ENCODE results near the gene ZNF396. TPM values are rescaled to one million over a fixed set of nuclear protein-coding genes. Genes with fewer than 3 reads are reported as not detected.

The ZNF396 gene
- total and polyA plus RNA-seq, 2 experiments from 2014 or later, result 0.31 to 0.36 TPM

DNA sequence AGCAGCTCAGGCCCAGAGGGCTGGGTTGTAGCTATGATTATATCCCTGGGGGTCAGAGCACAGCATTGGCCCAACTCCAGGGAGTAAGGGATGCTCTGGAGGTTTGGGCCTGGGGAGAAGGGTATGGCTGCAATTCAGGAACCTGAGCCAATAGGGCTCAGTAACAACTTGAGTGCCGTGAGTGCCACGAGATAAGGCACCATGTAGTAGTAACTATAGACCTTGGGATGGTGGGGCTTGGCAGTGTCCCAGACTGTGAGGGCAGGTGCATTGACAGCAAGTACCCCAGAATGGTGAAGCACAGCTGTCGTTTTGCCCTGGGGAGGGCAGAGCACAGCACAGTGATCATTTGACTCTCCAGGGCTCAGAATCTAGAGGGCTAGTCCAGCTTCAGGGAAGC, 45.1 kb upstream of the ZNF396 start:
- peaks cover under 1% of the 10 kb centered on the region for H3K27me3 Mint-ChIP-seq (ENCODE audit: insufficient read depth, low read depth, poor library complexity)
- no peak for ATAC-seq

DNA sequence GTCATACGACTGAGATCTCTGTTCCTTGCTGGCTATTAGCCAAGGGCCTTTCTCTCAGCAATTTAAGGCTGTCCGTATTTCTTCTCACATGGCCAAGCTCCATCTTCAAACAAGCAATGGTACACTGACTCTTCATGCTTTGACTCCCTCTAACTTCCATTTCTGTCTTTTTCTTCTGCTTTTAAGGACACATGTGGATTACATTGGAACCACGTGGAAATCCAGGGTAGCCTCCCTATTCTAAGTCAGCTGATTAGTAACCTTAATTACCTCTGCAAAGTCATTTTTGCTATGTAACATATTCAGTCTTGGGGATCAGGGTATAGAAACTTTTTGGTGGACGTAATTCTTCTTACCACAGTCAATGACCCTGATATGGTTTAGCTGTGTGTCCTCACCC, 41.5 kb upstream of the ZNF396 start:
- no peak for ATAC-seq
- no peaks in the 10 kb centered on the region for H3K27me3 ChIP-seq (ENCODE audit: insufficient read depth)
- H4K20me1 ChIP-seq (replicated peaks; ENCODE audit: insufficient read depth), result no peaks in the 10 kb centered on the region
- H3K79me2 ChIP-seq (replicated peaks; ENCODE audit: insufficient read depth), result no peaks in the 10 kb centered on the region
- peaks cover 11% of the 10 kb centered on the region for H3K9me3 Mint-ChIP-seq
- no peak for DNase-seq (ENCODE audit: low spot score)
- H3K4me2 ChIP-seq, result no peak overlapping the region
- peaks cover 2% of the 10 kb centered on the region for H3K27me3 Mint-ChIP-seq (ENCODE audit: insufficient read depth, low read depth, poor library complexity)
- no peak overlapping the region for H3K27ac ChIP-seq (ENCODE audit: low read depth)
- no peak overlapping the region for H3K27ac Mint-ChIP-seq
- no peak for TF ChIP-seq CREB1 (CRISPR knock-in tag; IDR thresholded peaks at IDR 0.05; ENCODE audit: low read depth)
- no peak for TF ChIP-seq EZH2phosphoT487 (IDR thresholded peaks at IDR 0.05; ENCODE audit: unreplicated experiment)
- no peak for TF ChIP-seq STAT1 (IDR thresholded peaks at IDR 0.05; ENCODE audit: unreplicated experiment)
- no peak for TF ChIP-seq ZNF331 (CRISPR knock-in tag; IDR thresholded peaks at IDR 0.05; ENCODE audit: low read depth)
- TF ChIP-seq EZH2 (IDR thresholded peaks at IDR 0.05; ENCODE audit: low read depth, unreplicated experiment), result no peak
- TF ChIP-seq, protein P1, sequence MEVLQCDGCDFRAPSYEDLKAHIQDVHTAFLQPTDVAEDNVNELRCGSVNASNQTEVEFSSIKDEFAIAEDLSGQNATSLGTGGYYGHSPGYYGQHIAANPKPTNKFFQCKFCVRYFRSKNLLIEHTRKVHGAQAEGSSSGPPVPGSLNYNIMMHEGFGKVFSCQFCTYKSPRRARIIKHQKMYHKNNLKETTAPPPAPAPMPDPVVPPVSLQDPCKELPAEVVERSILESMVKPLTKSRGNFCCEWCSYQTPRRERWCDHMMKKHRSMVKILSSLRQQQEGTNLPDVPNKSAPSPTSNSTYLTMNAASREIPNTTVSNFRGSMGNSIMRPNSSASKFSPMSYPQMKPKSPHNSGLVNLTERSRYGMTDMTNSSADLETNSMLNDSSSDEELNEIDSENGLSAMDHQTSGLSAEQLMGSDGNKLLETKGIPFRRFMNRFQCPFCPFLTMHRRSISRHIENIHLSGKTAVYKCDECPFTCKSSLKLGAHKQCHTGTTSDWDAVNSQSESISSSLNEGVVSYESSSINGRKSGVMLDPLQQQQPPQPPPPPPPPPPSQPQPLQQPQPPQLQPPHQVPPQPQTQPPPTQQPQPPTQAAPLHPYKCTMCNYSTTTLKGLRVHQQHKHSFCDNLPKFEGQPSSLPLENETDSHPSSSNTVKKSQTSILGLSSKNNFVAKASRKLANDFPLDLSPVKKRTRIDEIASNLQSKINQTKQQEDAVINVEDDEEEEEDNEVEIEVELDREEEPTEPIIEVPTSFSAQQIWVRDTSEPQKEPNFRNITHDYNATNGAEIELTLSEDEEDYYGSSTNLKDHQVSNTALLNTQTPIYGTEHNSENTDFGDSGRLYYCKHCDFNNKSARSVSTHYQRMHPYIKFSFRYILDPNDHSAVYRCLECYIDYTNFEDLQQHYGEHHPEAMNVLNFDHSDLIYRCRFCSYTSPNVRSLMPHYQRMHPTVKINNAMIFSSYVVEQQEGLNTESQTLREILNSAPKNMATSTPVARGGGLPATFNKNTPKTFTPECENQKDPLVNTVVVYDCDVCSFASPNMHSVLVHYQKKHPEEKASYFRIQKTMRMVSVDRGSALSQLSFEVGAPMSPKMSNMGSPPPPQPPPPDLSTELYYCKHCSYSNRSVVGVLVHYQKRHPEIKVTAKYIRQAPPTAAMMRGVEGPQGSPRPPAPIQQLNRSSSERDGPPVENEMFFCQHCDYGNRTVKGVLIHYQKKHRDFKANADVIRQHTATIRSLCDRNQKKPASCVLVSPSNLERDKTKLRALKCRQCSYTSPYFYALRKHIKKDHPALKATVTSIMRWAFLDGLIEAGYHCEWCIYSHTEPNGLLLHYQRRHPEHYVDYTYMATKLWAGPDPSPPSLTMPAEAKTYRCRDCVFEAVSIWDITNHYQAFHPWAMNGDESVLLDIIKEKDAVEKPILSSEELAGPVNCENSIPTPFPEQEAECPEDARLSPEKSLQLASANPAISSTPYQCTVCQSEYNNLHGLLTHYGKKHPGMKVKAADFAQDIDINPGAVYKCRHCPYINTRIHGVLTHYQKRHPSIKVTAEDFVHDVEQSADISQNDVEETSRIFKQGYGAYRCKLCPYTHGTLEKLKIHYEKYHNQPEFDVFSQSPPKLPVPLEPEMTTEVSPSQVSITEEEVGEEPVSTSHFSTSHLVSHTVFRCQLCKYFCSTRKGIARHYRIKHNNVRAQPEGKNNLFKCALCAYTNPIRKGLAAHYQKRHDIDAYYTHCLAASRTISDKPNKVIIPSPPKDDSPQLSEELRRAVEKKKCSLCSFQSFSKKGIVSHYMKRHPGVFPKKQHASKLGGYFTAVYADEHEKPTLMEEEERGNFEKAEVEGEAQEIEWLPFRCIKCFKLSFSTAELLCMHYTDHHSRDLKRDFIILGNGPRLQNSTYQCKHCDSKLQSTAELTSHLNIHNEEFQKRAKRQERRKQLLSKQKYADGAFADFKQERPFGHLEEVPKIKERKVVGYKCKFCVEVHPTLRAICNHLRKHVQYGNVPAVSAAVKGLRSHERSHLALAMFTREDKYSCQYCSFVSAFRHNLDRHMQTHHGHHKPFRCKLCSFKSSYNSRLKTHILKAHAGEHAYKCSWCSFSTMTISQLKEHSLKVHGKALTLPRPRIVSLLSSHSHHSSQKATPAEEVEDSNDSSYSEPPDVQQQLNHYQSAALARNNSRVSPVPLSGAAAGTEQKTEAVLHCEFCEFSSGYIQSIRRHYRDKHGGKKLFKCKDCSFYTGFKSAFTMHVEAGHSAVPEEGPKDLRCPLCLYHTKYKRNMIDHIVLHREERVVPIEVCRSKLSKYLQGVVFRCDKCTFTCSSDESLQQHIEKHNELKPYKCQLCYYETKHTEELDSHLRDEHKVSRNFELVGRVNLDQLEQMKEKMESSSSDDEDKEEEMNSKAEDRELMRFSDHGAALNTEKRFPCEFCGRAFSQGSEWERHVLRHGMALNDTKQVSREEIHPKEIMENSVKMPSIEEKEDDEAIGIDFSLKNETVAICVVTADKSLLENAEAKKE (CRISPR knock-in tag; IDR thresholded peaks at IDR 0.05), result no peak
- TF ChIP-seq POLR2AphosphoS5 (IDR thresholded peaks at IDR 0.05; ENCODE audit: low read depth), result no peak
- H3F3A ChIP-seq (replicated peaks; ENCODE audit: low read depth), result no peaks in the 10 kb centered on the region
- H3K4me3 Mint-ChIP-seq, result no peak overlapping the region
- H3K4me3 ChIP-seq, result no peak overlapping the region
- H3K36me3 Mint-ChIP-seq (ENCODE audit: low read depth), result peaks cover 9% of the 10 kb centered on the region; the same call in 2 of the 3 replicates
- no peaks in the 10 kb centered on the region for H3K4me1 Mint-ChIP-seq
- no peaks in the 10 kb centered on the region for H3K9me2 ChIP-seq (ENCODE audit: insufficient read depth)
- H3K36me3 ChIP-seq (ENCODE audit: insufficient read depth), result no peaks in the 10 kb centered on the region
- no peaks in the 10 kb centered on the region for H3K4me1 ChIP-seq (ENCODE audit: insufficient read depth)
- no peak overlapping the region for H2AFZ ChIP-seq

More for the DNA sequence above, 45.1 kb upstream of the ZNF396 start:
- Mint-ChIP-seq H3K4me3 (no peak overlapping the region), H3K9me3 (peaks cover 7% of the 10 kb centered on the region), H3K27ac (no peak overlapping the region), H3K4me1 (peaks cover 4% of the 10 kb centered on the region), H3K36me3 (ENCODE audit: low read depth) (peaks cover 7% of the 10 kb centered on the region; the same call in 2 of the 3 replicates)
- H3K4me3 ChIP-seq, result no peak overlapping the region
- 0 out of 2 replicates have a peak, but pooled peaks cover 8% of the 10 kb centered on the region for H3K9me2 ChIP-seq (ENCODE audit: insufficient read depth)
- no peaks in the 10 kb centered on the region for H3K4me1 ChIP-seq (ENCODE audit: insufficient read depth)
- no peak overlapping the region for H2AFZ ChIP-seq
- TF ChIP-seq, protein P2, sequence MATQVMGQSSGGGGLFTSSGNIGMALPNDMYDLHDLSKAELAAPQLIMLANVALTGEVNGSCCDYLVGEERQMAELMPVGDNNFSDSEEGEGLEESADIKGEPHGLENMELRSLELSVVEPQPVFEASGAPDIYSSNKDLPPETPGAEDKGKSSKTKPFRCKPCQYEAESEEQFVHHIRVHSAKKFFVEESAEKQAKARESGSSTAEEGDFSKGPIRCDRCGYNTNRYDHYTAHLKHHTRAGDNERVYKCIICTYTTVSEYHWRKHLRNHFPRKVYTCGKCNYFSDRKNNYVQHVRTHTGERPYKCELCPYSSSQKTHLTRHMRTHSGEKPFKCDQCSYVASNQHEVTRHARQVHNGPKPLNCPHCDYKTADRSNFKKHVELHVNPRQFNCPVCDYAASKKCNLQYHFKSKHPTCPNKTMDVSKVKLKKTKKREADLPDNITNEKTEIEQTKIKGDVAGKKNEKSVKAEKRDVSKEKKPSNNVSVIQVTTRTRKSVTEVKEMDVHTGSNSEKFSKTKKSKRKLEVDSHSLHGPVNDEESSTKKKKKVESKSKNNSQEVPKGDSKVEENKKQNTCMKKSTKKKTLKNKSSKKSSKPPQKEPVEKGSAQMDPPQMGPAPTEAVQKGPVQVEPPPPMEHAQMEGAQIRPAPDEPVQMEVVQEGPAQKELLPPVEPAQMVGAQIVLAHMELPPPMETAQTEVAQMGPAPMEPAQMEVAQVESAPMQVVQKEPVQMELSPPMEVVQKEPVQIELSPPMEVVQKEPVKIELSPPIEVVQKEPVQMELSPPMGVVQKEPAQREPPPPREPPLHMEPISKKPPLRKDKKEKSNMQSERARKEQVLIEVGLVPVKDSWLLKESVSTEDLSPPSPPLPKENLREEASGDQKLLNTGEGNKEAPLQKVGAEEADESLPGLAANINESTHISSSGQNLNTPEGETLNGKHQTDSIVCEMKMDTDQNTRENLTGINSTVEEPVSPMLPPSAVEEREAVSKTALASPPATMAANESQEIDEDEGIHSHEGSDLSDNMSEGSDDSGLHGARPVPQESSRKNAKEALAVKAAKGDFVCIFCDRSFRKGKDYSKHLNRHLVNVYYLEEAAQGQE (IDR thresholded peaks at IDR 0.05; ENCODE audit: unreplicated experiment), result no peak
- no peak for DNase-seq (ENCODE audit: low spot score)
- no peaks in the 10 kb centered on the region for H3K27me3 ChIP-seq (ENCODE audit: insufficient read depth)
- no peak overlapping the region for H3K27ac ChIP-seq (ENCODE audit: low read depth)
- no peak overlapping the region for H3K4me2 ChIP-seq
- H3K36me3 ChIP-seq (ENCODE audit: insufficient read depth), result no peaks in the 10 kb centered on the region
- H3K79me2 ChIP-seq (replicated peaks; ENCODE audit: insufficient read depth), result no peaks in the 10 kb centered on the region
- no peaks in the 10 kb centered on the region for H4K20me1 ChIP-seq (replicated peaks; ENCODE audit: insufficient read depth)
- H3F3A ChIP-seq (replicated peaks; ENCODE audit: low read depth), result no peaks in the 10 kb centered on the region

Measured in GM23338 (cell line).